Heart left ventricle (tissue), 13 donors: ENCODE results near the gene SORBS1.

Experiments used
- CTCF ChIP-seq, 12 donors: fragments of 200-600 bp; sonication (generic) in 4 of 12; IDR thresholded peaks; one replicate each; pipeline versions ENCODE4 v1.5.0 to v1.8.0; 2018 to 2022; ENCODE audit warnings: antibody characterized with exemption in 12 of 12, mild to moderate bottlenecking in 5 of 12
- POLR2A ChIP-seq, 2 donors: fragments of 450-650 bp; IDR thresholded peaks; one replicate each; pipeline ENCODE4 v1.6.1; 2017; ENCODE audit warnings: antibody characterized with exemption in 2 of 2, mild to moderate bottlenecking in 2 of 2, moderate library complexity in 2 of 2
- donor health status: ischemic (EF 13 %, LVEDD 7.1; RV severe dilation, severe dysfunction).
- donor health status: DM: no; HTN: yes; CAD: no.
- donor health status: DM: no; HTN: no; CAD: no.
- donor health status: ischemic (EF 25% LVEDD 6.9; RV normal size, moderate dysfunction).
- donor health status: ischemic (EF 25% LVEDD 5.7; RV mildly dilated, moderate dysfunction).
- donor health status: ischemic (EF 35%, LVEDD 5.7; RV mildly dilated, moderate dysfunction).
- donor health status: nonischemic (EF 11% LVEDD 7.7; RV severe dilation, severe dysfunction).
- donor health status: DM: yes; HTN: yes; CAD: no.
- donor health status: PGD.
- donor health status: ischemic (EF 29% LVEDD 5.4; RV normal size, mild dysfunction).
- donor health status: nonischemic (EF 23%, LVEDD 6.1; RV moderate dilation, normal function).

GRCh38 chr10:95276367-95277200 lies 284.6 kb downstream of the SORBS1 start:
- TF ChIP-seq CTCF (IDR thresholded peaks at IDR 0.05), result no peak
- no peak for TF ChIP-seq POLR2A (IDR thresholded peaks at IDR 0.05)
